Liver (tissue), 9 donors: Measurements from ENCODE around the gene S100A12. TPM values are rescaled to one million over a fixed set of nuclear protein-coding genes. Genes with fewer than 3 reads are reported as not detected.

ENCODE experiments used
- DNase-seq: peaks from one replicate; pipeline ENCODE4 v3.0.0-alpha.2; 2017; ENCODE audit warnings: low spot score
- H3K27ac ChIP-seq, 2 donors: one replicate each; pipeline ENCODE4 v1.7.0; 2013; ENCODE audit warnings: inconsistent platforms in 2 of 2, low read length in 2 of 2, control low read depth in 1 of 2, low read depth in 1 of 2, mild to moderate bottlenecking in 1 of 2
- H3K27me3 ChIP-seq, 4 donors: one replicate each; pipeline versions ENCODE4 v1.6.1 to v1.7.0; 2013; ENCODE audit warnings: low read length in 3 of 4, inconsistent platforms in 1 of 4, mild to moderate bottlenecking in 1 of 4, moderate library complexity in 1 of 4; ENCODE audit not compliant: control insufficient read depth in 4 of 4, insufficient read depth in 4 of 4
- H3K36me3 ChIP-seq, 4 donors: one replicate each; pipeline versions ENCODE4 v1.6.1 to v1.7.0; 2013; ENCODE audit warnings: low read length in 3 of 4, mild to moderate bottlenecking in 3 of 4, low read depth in 1 of 4, moderate library complexity in 1 of 4; ENCODE audit not compliant: control insufficient read depth in 4 of 4, insufficient read depth in 3 of 4
- H3K4me1 ChIP-seq, 4 donors: one replicate each; pipeline versions ENCODE4 v1.6.1 to v1.7.0; 2013; ENCODE audit warnings: low read length in 3 of 4, mild to moderate bottlenecking in 3 of 4, moderate library complexity in 1 of 4; ENCODE audit not compliant: control insufficient read depth in 4 of 4, insufficient read depth in 4 of 4
- H3K4me3 ChIP-seq, 3 donors: one replicate each; pipeline versions ENCODE4 v1.6.1 to v1.7.0; 2013; ENCODE audit warnings: low read length in 3 of 3, control low read depth in 1 of 3, low read depth in 1 of 3, mild to moderate bottlenecking in 1 of 3
- H3K9ac ChIP-seq, 2 donors: one replicate each; pipeline ENCODE4 v1.7.0; 2013; ENCODE audit warnings: low read length in 2 of 2, mild to moderate bottlenecking in 2 of 2, moderate library complexity in 2 of 2, control low read depth in 1 of 2, low read depth in 1 of 2
- H3K9me3 ChIP-seq, 4 donors: one replicate each; pipeline versions ENCODE4 v1.6.1 to v1.7.0; 2013; ENCODE audit warnings: low read length in 3 of 4; ENCODE audit not compliant: control insufficient read depth in 4 of 4
- ATF3 ChIP-seq: IDR thresholded peaks from 2 replicates; pipeline ENCODE4 v1.6.1; 2016; ENCODE audit warnings: antibody characterized with exemption
- EGR1 ChIP-seq, 2 donors: IDR thresholded peaks; 2 replicates each; pipeline ENCODE4 v1.6.1; 2016 to 2018; ENCODE audit warnings: antibody characterized with exemption in 2 of 2, low read depth in 2 of 2
- FOXA1 ChIP-seq: IDR thresholded peaks from 2 replicates; pipeline ENCODE4 v1.6.1; 2016; ENCODE audit warnings: antibody characterized with exemption
- FOXA2 ChIP-seq: IDR thresholded peaks from 2 replicates; pipeline ENCODE4 v1.6.1; 2016; ENCODE audit warnings: antibody characterized with exemption
- GABPA ChIP-seq, 2 donors: IDR thresholded peaks in 1 of 2; conservative IDR thresholded peaks in 1 of 2; 2 replicates each; pipeline ENCODE4 v1.6.1; 2016; ENCODE audit warnings: antibody characterized with exemption in 2 of 2, mild to moderate bottlenecking in 1 of 2, moderate library complexity in 1 of 2
- HNF4A ChIP-seq, 2 donors: conservative IDR thresholded peaks; 2 replicates each; pipeline ENCODE4 v1.6.1; 2016; ENCODE audit warnings: antibody characterized with exemption in 2 of 2, mild to moderate bottlenecking in 2 of 2
- HNF4G ChIP-seq: IDR thresholded peaks from 2 replicates; pipeline ENCODE4 v1.6.1; 2016; ENCODE audit warnings: antibody characterized with exemption
- JUND ChIP-seq, 2 donors: IDR thresholded peaks; 2 replicates each; pipeline ENCODE4 v1.6.1; 2016; ENCODE audit warnings: antibody characterized with exemption in 2 of 2
- RAD21 ChIP-seq, 2 donors: IDR thresholded peaks; 2 replicates each; pipeline ENCODE4 v1.6.1; 2016; ENCODE audit warnings: antibody characterized with exemption in 2 of 2, mild to moderate bottlenecking in 2 of 2
- RXRA ChIP-seq, 2 donors: IDR thresholded peaks; 2 replicates each; pipeline ENCODE4 v1.6.1; 2017 to 2018; ENCODE audit warnings: antibody characterized with exemption in 2 of 2, mild to moderate bottlenecking in 1 of 2
- SP1 ChIP-seq: IDR thresholded peaks from 2 replicates; pipeline ENCODE4 v1.6.1; 2018; ENCODE audit warnings: antibody characterized with exemption, mild to moderate bottlenecking
- TAF1 ChIP-seq: conservative IDR thresholded peaks from 2 replicates; pipeline ENCODE4 v1.6.1; 2016; ENCODE audit warnings: antibody characterized with exemption, mild to moderate bottlenecking
- YY1 ChIP-seq: IDR thresholded peaks from 2 replicates; pipeline ENCODE4 v1.6.1; 2016; ENCODE audit warnings: antibody characterized with exemption, mild to moderate bottlenecking
- ZBTB33 ChIP-seq: IDR thresholded peaks from 2 replicates; pipeline ENCODE4 v1.6.1; 2016; ENCODE audit warnings: antibody characterized with exemption
- WGBS: extraction: QIAGEN DNeasy Blood & Tissue Kit; methylation state at CpG from one replicate; pipeline ENCODE4 v1.1.7; 2013; 5-methylcytosine and 5-hydroxymethylcytosine counted together
- polyA plus RNA-seq, 2 donors: library from polyadenylated mRNA; stranded (reverse) in 1 of 2; unstranded in 1 of 2; fragments of 200-250 nt in 1 of 2; fragments of >200 nt in 1 of 2; fragmentation: Nextera tagmentation in 1 of 2; extraction: Ambion mirVana in 1 of 2; gene quantifications; one replicate each; pipeline versions ENCODE4 v1.2.1 to v1.2.3, GENCODE V29; 2013 to 2015
- total RNA-seq, 2 donors: library from RNA; depleted of rRNA; stranded (reverse); fragments of >200 nt; gene quantifications; one replicate each; pipeline ENCODE4 v1.2.3, GENCODE V29; 2014
- TF ChIP-seq, protein P1 (sequence below): IDR thresholded peaks from 2 replicates; pipeline ENCODE4 v1.6.1; 2016; ENCODE audit warnings: antibody characterized with exemption, mild to moderate bottlenecking
- TF ChIP-seq, protein P2 (sequence below): IDR thresholded peaks from 2 replicates; pipeline ENCODE4 v1.6.1; 2016; ENCODE audit warnings: antibody characterized with exemption
- TF ChIP-seq, protein P3 (sequence below): fragments of 150-350 bp; IDR thresholded peaks from 2 replicates; pipeline ENCODE4 v1.5.1; 2017; ENCODE audit warnings: improper control_type of control experiment, low read depth, low read length; ENCODE audit not compliant: missing input control
- donor health status: healthy.
- donor health status: healthy.
- donor health status: healthy.
- donor health status: healthy.
- donor health status: healthy.

S100A12 gene
- total and polyA plus RNA-seq, 4 donors = 3.3 to 35.2 (median 12.1) TPM

GRCh38 chr1:153366261-153366660, 9.2 kb downstream of the S100A12 start:
- H3K27me3 ChIP-seq = peaks cover 0 to 4% (median 1%) of the 10 kb centered on the region in 4 donors
- no peak overlapping the region for H3K27ac ChIP-seq
- no peak overlapping the region for H3K4me3 ChIP-seq
- DNase-seq = no peak
- H3K9me3 ChIP-seq = no peaks in the 10 kb centered on the region
- H3K9ac ChIP-seq = no peak overlapping the region
- TF ChIP-seq ATF3 (no peak), HNF4G (no peak), EGR1 (IDR thresholded peaks at IDR 0.05; ENCODE audit: low read depth in 2 of 2) (no peak), RXRA (IDR thresholded peaks at IDR 0.05) (no peak), GABPA (IDR thresholded peaks at IDR 0.05 in 1 of 2, conservative IDR thresholded peaks at IDR 0.05 in 1 of 2) (no peak), ZBTB33 (no peak), FOXA1 (no peak), HNF4A (conservative IDR thresholded peaks at IDR 0.05) (no peak), RAD21 (IDR thresholded peaks at IDR 0.05) (no peak), FOXA2 (no peak), YY1 (no peak), SP1 (no peak)
- TF ChIP-seq, protein P1, sequence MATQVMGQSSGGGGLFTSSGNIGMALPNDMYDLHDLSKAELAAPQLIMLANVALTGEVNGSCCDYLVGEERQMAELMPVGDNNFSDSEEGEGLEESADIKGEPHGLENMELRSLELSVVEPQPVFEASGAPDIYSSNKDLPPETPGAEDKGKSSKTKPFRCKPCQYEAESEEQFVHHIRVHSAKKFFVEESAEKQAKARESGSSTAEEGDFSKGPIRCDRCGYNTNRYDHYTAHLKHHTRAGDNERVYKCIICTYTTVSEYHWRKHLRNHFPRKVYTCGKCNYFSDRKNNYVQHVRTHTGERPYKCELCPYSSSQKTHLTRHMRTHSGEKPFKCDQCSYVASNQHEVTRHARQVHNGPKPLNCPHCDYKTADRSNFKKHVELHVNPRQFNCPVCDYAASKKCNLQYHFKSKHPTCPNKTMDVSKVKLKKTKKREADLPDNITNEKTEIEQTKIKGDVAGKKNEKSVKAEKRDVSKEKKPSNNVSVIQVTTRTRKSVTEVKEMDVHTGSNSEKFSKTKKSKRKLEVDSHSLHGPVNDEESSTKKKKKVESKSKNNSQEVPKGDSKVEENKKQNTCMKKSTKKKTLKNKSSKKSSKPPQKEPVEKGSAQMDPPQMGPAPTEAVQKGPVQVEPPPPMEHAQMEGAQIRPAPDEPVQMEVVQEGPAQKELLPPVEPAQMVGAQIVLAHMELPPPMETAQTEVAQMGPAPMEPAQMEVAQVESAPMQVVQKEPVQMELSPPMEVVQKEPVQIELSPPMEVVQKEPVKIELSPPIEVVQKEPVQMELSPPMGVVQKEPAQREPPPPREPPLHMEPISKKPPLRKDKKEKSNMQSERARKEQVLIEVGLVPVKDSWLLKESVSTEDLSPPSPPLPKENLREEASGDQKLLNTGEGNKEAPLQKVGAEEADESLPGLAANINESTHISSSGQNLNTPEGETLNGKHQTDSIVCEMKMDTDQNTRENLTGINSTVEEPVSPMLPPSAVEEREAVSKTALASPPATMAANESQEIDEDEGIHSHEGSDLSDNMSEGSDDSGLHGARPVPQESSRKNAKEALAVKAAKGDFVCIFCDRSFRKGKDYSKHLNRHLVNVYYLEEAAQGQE = no peak
- TF ChIP-seq, protein P2, sequence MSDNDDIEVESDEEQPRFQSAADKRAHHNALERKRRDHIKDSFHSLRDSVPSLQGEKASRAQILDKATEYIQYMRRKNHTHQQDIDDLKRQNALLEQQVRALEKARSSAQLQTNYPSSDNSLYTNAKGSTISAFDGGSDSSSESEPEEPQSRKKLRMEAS = no peak
- 70% methylated on average over 6 of the region's 6 CpGs for WGBS
- H3K4me1 ChIP-seq = no peaks in the 10 kb centered on the region
- H3K36me3 ChIP-seq = no peaks in the 10 kb centered on the region

- 78% methylated on average over 8 of the region's 8 CpGs for WGBS
- H3K27ac ChIP-seq = peak overlapping the region in 1 of 2 donors; percentile 4
- no peak overlapping the region for H3K9ac ChIP-seq
- no peaks in the 10 kb centered on the region for H3K36me3 ChIP-seq
- no peak overlapping the region for H3K4me3 ChIP-seq
- peaks cover 0 to 4% (median 1%) of the 10 kb centered on the region in 4 donors for H3K27me3 ChIP-seq
- no peak for DNase-seq
- no peaks in the 10 kb centered on the region for H3K9me3 ChIP-seq
- no peaks in the 10 kb centered on the region for H3K4me1 ChIP-seq
- TF ChIP-seq, protein P1 = no peak
- TF ChIP-seq TAF1 = no peak
- no peak for TF ChIP-seq JUND (IDR thresholded peaks at IDR 0.05)
- TF ChIP-seq ATF3 = no peak
- TF ChIP-seq, protein P3, sequence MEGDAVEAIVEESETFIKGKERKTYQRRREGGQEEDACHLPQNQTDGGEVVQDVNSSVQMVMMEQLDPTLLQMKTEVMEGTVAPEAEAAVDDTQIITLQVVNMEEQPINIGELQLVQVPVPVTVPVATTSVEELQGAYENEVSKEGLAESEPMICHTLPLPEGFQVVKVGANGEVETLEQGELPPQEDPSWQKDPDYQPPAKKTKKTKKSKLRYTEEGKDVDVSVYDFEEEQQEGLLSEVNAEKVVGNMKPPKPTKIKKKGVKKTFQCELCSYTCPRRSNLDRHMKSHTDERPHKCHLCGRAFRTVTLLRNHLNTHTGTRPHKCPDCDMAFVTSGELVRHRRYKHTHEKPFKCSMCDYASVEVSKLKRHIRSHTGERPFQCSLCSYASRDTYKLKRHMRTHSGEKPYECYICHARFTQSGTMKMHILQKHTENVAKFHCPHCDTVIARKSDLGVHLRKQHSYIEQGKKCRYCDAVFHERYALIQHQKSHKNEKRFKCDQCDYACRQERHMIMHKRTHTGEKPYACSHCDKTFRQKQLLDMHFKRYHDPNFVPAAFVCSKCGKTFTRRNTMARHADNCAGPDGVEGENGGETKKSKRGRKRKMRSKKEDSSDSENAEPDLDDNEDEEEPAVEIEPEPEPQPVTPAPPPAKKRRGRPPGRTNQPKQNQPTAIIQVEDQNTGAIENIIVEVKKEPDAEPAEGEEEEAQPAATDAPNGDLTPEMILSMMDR = no peak
- TF ChIP-seq, protein P2 = no peak
- no peak for TF ChIP-seq FOXA1
- no peak for TF ChIP-seq SP1
- TF ChIP-seq HNF4A (conservative IDR thresholded peaks at IDR 0.05) = no peak
- TF ChIP-seq YY1 = no peak
- no peak for TF ChIP-seq FOXA2
- TF ChIP-seq GABPA (IDR thresholded peaks at IDR 0.05 in 1 of 2, conservative IDR thresholded peaks at IDR 0.05 in 1 of 2) = no peak
- no peak for TF ChIP-seq ZBTB33
- no peak for TF ChIP-seq EGR1 (IDR thresholded peaks at IDR 0.05; ENCODE audit: low read depth in 2 of 2)
Measured at GRCh38 chr1:153365696-153366095, 9.7 kb downstream of the S100A12 start.
